Measurements from ENCODE around the gene EFEMP1. TPM values are rescaled to one million over a fixed set of nuclear protein-coding genes. Genes with fewer than 3 reads are reported as not detected.

Gene EFEMP1
- total RNA-seq, 1 experiment from 2014 or later: 86.3 TPM

- TF ChIP-seq EZH2 (IDR thresholded peaks at IDR 0.05; ENCODE audit: low read depth) (no peak), CTCF (conservative IDR thresholded peaks at IDR 0.05) (no peak)
- H3K27me3 ChIP-seq (ENCODE audit: insufficient read depth, low read depth): peaks cover 2% of the 10 kb centered on the region; the same call in 1 of the 2 replicates
- no peaks in the 10 kb centered on the region; the same call in 1 of the 2 replicates for H3K4me1 ChIP-seq (replicated peaks; ENCODE audit: insufficient read depth)
- H3F3A ChIP-seq (ENCODE audit: insufficient read depth, low read depth): no peaks in the 10 kb centered on the region
- no peak overlapping the region for H3K4me3 ChIP-seq
- H3K36me3 ChIP-seq (ENCODE audit: low read depth): no peaks in the 10 kb centered on the region
- DNase-seq: no peak
- no peaks in the 10 kb centered on the region for H3K9me3 ChIP-seq (ENCODE audit: insufficient read depth, low read depth)
- CTCF ChIA-PET: interaction anchor here (0.6 kb wide), 1 partner anchor 12 kb away, joined by 3 read pairs; no protein-coding TSS in a partner anchor
- no TSS peak for BruUV-seq (replicated peaks)
- no peaks in the 10 kb centered on the region for H3K79me2 ChIP-seq (ENCODE audit: low read depth)
- no peaks in the 10 kb centered on the region for H3K9me2 ChIP-seq (ENCODE audit: insufficient read depth)
- H2AFZ ChIP-seq: no peak overlapping the region
- intact Hi-C loops (cut with micrococcal nuclease; ENCODE audit: unreplicated experiment): no loop called here
- no peak overlapping the region for H3K4me2 ChIP-seq
- POLR2A ChIA-PET (ENCODE audit: unreplicated experiment): no interaction called here
- H4K20me1 ChIP-seq (ENCODE audit: insufficient read depth): no peaks in the 10 kb centered on the region
- H3K27ac ChIP-seq: no peak overlapping the region
Observed at GRCh38 chr2:55917713-55918390, 5.7 kb downstream of the EFEMP1 start.

DNA sequence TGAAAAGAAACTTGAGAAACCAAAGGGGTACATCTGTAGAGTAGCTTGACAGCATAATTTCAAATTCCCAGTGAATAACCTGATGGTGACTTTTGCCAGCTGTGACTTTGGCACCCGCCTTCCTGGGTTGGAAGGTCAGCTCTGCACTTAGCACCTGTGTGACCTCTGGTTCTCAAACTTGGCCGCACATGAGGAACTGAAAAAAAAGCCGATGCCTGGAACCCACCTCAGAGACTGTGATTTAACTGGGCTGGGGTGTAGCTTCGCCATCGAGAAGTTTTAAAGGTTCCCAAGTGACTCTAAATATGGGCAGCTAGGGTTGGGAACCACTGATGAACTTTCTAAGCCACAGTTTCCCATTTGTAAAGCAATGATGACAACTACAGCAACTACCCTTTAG, 6.5 kb downstream of the EFEMP1 start:
- H3K9me2 ChIP-seq (ENCODE audit: insufficient read depth): no peaks in the 10 kb centered on the region
- no peaks in the 10 kb centered on the region for H3K36me3 ChIP-seq (ENCODE audit: low read depth)
- H3K4me2 ChIP-seq: no peak overlapping the region
- H3K79me2 ChIP-seq (ENCODE audit: low read depth): no peaks in the 10 kb centered on the region
- no peak for DNase-seq
- no peaks in the 10 kb centered on the region for H3K9me3 ChIP-seq (ENCODE audit: insufficient read depth, low read depth)
- no peaks in the 10 kb centered on the region; the same call in 1 of the 2 replicates for H3K4me1 ChIP-seq (replicated peaks; ENCODE audit: insufficient read depth)
- intact Hi-C loops (cut with micrococcal nuclease; ENCODE audit: unreplicated experiment): no loop called here
- ChIA-PET POLR2A (ENCODE audit: unreplicated experiment) (no interaction called here), CTCF (no interaction called here)
- BruUV-seq (replicated peaks): no TSS peak
- H3F3A ChIP-seq (ENCODE audit: insufficient read depth, low read depth): no peaks in the 10 kb centered on the region
- no peak overlapping the region for H3K27ac ChIP-seq
- no peak overlapping the region for H3K4me3 ChIP-seq
- TF ChIP-seq EZH2 (IDR thresholded peaks at IDR 0.05; ENCODE audit: low read depth) (no peak), CTCF (conservative IDR thresholded peaks at IDR 0.05) (no peak)
- no peaks in the 10 kb centered on the region for H3K27me3 ChIP-seq (ENCODE audit: insufficient read depth, low read depth)
- no peak overlapping the region for H2AFZ ChIP-seq
- H4K20me1 ChIP-seq (ENCODE audit: insufficient read depth): no peaks in the 10 kb centered on the region

DNA sequence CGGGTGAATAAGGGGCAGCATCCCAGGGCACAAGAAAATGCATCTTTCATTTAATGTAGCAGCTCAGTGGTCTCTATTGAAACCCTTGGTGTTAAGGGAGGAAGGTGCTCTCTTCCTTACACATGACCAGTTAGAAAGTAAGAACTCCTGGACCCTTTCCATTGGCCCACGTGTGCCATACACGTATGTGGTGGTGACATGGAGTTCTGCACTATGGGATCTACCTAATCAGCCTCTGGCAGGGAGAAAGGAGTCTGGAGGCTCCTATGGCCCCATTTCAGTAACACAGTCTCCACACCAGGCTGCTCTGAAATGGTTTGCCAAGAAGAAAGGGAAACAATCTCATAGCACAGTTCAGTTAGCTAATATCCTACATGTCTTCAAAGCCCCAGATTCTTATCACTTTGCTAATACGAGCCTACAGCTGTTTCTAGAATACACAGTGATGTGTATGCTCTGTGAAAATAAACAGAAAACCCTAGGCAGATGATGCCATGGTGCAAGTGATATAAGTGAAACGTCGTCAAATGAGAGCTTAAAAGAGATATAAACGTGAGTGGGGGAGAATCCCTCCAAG, 7.0 kb downstream of the EFEMP1 start:
- no peak overlapping the region for H3K27ac ChIP-seq
- no TSS peak for BruUV-seq (replicated peaks)
- H2AFZ ChIP-seq: no peak overlapping the region
- no peaks in the 10 kb centered on the region for H3K36me3 ChIP-seq (ENCODE audit: low read depth)
- H3K4me1 ChIP-seq (replicated peaks; ENCODE audit: insufficient read depth): no peaks in the 10 kb centered on the region; the same call in 1 of the 2 replicates
- ChIA-PET CTCF (no interaction called here), POLR2A (ENCODE audit: unreplicated experiment) (no interaction called here)
- H3K4me3 ChIP-seq: no peak overlapping the region
- no peaks in the 10 kb centered on the region for H3K9me2 ChIP-seq (ENCODE audit: insufficient read depth)
- no peaks in the 10 kb centered on the region for H3K79me2 ChIP-seq (ENCODE audit: low read depth)
- no peaks in the 10 kb centered on the region for H3K27me3 ChIP-seq (ENCODE audit: insufficient read depth, low read depth)
- no peak overlapping the region for H3K4me2 ChIP-seq
- H4K20me1 ChIP-seq (ENCODE audit: insufficient read depth): no peaks in the 10 kb centered on the region
- intact Hi-C loops (cut with micrococcal nuclease; ENCODE audit: unreplicated experiment): no loop called here
- TF ChIP-seq CTCF (conservative IDR thresholded peaks at IDR 0.05): no peak
- no peak for TF ChIP-seq EZH2 (IDR thresholded peaks at IDR 0.05; ENCODE audit: low read depth)
- DNase-seq: no peak
- H3F3A ChIP-seq (ENCODE audit: insufficient read depth, low read depth): no peaks in the 10 kb centered on the region
- no peaks in the 10 kb centered on the region for H3K9me3 ChIP-seq (ENCODE audit: insufficient read depth, low read depth)

Measured in PC-9 (cell line).